Stimulated activated CD4-positive, alpha-beta T cell treated with anti-CD3 and anti-CD28 coated beads, Interleukin-2, amount 100 ng/mL, for 4 hours (primary cell): Measurements from ENCODE around the gene SIDT1.

ENCODE experiments used
- DNase-seq: peaks from one replicate; pipeline ENCODE4 v3.0.0-alpha.2; 2020; ENCODE audit warnings: low read depth

SIDT1 gene

GRCh38 chr3:113597596-113598354 is 65.4 kb downstream of the SIDT1 start:
- DNase-seq = no peak

GRCh38 chr3:113600418-113601182 is 68.2 kb downstream of the SIDT1 start:
- no peak for DNase-seq

- no peak for DNase-seq
These were observed 68.9 kb downstream of the SIDT1 start for GRCh38 chr3:113601240-113601639.

- no peak for DNase-seq
These were observed 69.9 kb downstream of the SIDT1 start for GRCh38 chr3:113602256-113602655.

- DNase-seq = no peak
These were observed 70.5 kb downstream of the SIDT1 start for GRCh38 chr3:113602836-113603235.

GRCh38 chr3:113606539-113607218 is 74.3 kb downstream of the SIDT1 start:
- DNase-seq = no peak

GRCh38 chr3:113607219-113607596 is 74.9 kb downstream of the SIDT1 start:
- DNase-seq = no peak

- DNase-seq = no peak
These were observed 82.0 kb downstream of the SIDT1 start for GRCh38 chr3:113614402-113614801.

GRCh38 chr3:113615976-113616375 is 83.6 kb downstream of the SIDT1 start:
- DNase-seq = no peak

- no peak for DNase-seq
These were observed 85.4 kb downstream of the SIDT1 start for GRCh38 chr3:113617726-113618125.

GRCh38 chr3:113620091-113620490 is 87.7 kb downstream of the SIDT1 start:
- no peak for DNase-seq

GRCh38 chr3:113623324-113623723 is 91.0 kb downstream of the SIDT1 start:
- no peak for DNase-seq

GRCh38 chr3:113623811-113624210 is 91.5 kb downstream of the SIDT1 start:
- DNase-seq = no peak

- no peak for DNase-seq
These were observed 93.5 kb downstream of the SIDT1 start for GRCh38 chr3:113625834-113626233.

GRCh38 chr3:113626503-113627371 is 94.4 kb downstream of the SIDT1 start:
- DNase-seq = no peak

GRCh38 chr3:113628316-113628715 is 96.0 kb downstream of the SIDT1 start:
- DNase-seq = no peak

- no peak for DNase-seq
These were observed 96.4 kb downstream of the SIDT1 start for GRCh38 chr3:113628788-113629187.

GRCh38 chr3:113629584-113630421 is 97.4 kb downstream of the SIDT1 start:
- DNase-seq = no peak

GRCh38 chr3:113630956-113631542 is 98.7 kb downstream of the SIDT1 start:
- DNase-seq = no peak

- DNase-seq = no peak
These were observed 99.2 kb downstream of the SIDT1 start for GRCh38 chr3:113631573-113631972.
